Measurements from ENCODE around the gene ABHD4. TPM values are rescaled to one million over a fixed set of nuclear protein-coding genes. Genes with fewer than 3 reads are reported as not detected.

Gene ABHD4
- polyA plus RNA-seq, 2 of the 4 experiments (the other 2 are of a cell fraction), result 58.3 to 70.7 TPM

GRCh38 chr14:22660654-22661053, 62.6 kb downstream of the ABHD4 start:
- no peaks in the 10 kb centered on the region for H3K9me3 ChIP-seq
- POLR2A ChIA-PET, result no interaction called here
- H3K27ac ChIP-seq, result no peak overlapping the region
- ATAC-seq, result no peak
- FAIRE-seq, result no peak
- H3K4me2 ChIP-seq, result no peak overlapping the region
- H3K4me1 ChIP-seq, result peaks cover 15% of the 10 kb centered on the region; the same call in 2 of the 3 replicates
- TF ChIP-seq POLR2A (IDR thresholded peaks at IDR 0.05; ENCODE audit: low read length), result no peak
- TF ChIP-seq RFX5 (IDR thresholded peaks at IDR 0.05), result no peak
- no peak for TF ChIP-seq MAZ (IDR thresholded peaks at IDR 0.05; ENCODE audit: borderline replicate concordance, low read depth, low read length)
- TF ChIP-seq TFCP2L1 (CRISPR knock-in tag; IDR thresholded peaks at IDR 0.05), result no peak
- no peak for TF ChIP-seq ELK1 (IDR thresholded peaks at IDR 0.05; ENCODE audit: low read depth, low read length)
- TF ChIP-seq HEYL (CRISPR knock-in tag; IDR thresholded peaks at IDR 0.05), result no peak
- TF ChIP-seq HDAC2 (IDR thresholded peaks at IDR 0.05), result no peak
- no peak for TF ChIP-seq SREBF2 (IDR thresholded peaks at IDR 0.05)
- TF ChIP-seq USF2 (IDR thresholded peaks at IDR 0.05), result no peak
- no peak for TF ChIP-seq PHF8 (IDR thresholded peaks at IDR 0.05; ENCODE audit: borderline replicate concordance, low read depth)
- TF ChIP-seq ZSCAN20 (CRISPR knock-in tag; IDR thresholded peaks at IDR 0.05), result no peak
- no peak for TF ChIP-seq HOXB5 (CRISPR knock-in tag; IDR thresholded peaks at IDR 0.05)
- no peak for TF ChIP-seq JUN (IDR thresholded peaks at IDR 0.05)
- no peak for TF ChIP-seq EHF (CRISPR knock-in tag; IDR thresholded peaks at IDR 0.05)
- no peak for TF ChIP-seq FOSB (CRISPR knock-in tag; IDR thresholded peaks at IDR 0.05)
- no peak for TF ChIP-seq HMGXB4 (CRISPR knock-in tag; IDR thresholded peaks at IDR 0.05; ENCODE audit: borderline replicate concordance)
- TF ChIP-seq JUNB (IDR thresholded peaks at IDR 0.05), result no peak
- TF ChIP-seq CHD4 (IDR thresholded peaks at IDR 0.05; ENCODE audit: borderline replicate concordance), result no peak
- TF ChIP-seq NR3C1 (IDR thresholded peaks at IDR 0.05), result no peak
- no peak for DNase-seq (ENCODE audit: low read depth in 1 of 2, low spot score in 1 of 2)
- 87% methylated on average over 4 of the region's 4 CpGs for WGBS (ENCODE audit: missing lambda C conversion rate)
- CTCF ChIA-PET, result interaction anchor here (0.7 to 5.9 kb wide), 6 partner anchors 17 to 193 kb away, joined by 3 to 69 read pairs (median 21); partner anchors contain the start of gene OR6J1
- no peak overlapping the region for H3K4me3 ChIP-seq

Other genes with a start within 250 kb of the ABHD4 start
- gene DAD1, start 9.1 kb upstream of the ABHD4 start, polyA plus RNA-seq (2011; rRNA removed), result 458 and 474 TPM in 2 replicates
- gene DAD1, start 9.1 kb upstream of the ABHD4 start, polyA plus RNA-seq (2017; fragmentation: RNase III; extraction: RNeasy Plus Mini Kit Qiagen cat#74134 plus additional on column Dnase treatment), result 314 to 317 TPM (median 317 TPM) in 3 replicates
- not detected in 2 replicates for gene OR6J1, start 46.1 kb downstream of the ABHD4 start, polyA plus RNA-seq (2011; rRNA removed)
- gene OR6J1, start 46.1 kb downstream of the ABHD4 start, polyA plus RNA-seq (2017; fragmentation: RNase III; extraction: RNeasy Plus Mini Kit Qiagen cat#74134 plus additional on column Dnase treatment), result not detected in 3 replicates
- 199 and 247 TPM in 2 replicates for gene OXA1L, start 168.4 kb downstream of the ABHD4 start, polyA plus RNA-seq (2011; rRNA removed)
- gene OXA1L, start 168.4 kb downstream of the ABHD4 start, polyA plus RNA-seq (2017; fragmentation: RNase III; extraction: RNeasy Plus Mini Kit Qiagen cat#74134 plus additional on column Dnase treatment), result 126 to 133 TPM (median 132 TPM) in 3 replicates
- gene SLC7A7, start 217.1 kb downstream of the ABHD4 start, polyA plus RNA-seq (2011; rRNA removed), result 86.8 and 104 TPM in 2 replicates
- gene SLC7A7, start 217.1 kb downstream of the ABHD4 start, polyA plus RNA-seq (2017; fragmentation: RNase III; extraction: RNeasy Plus Mini Kit Qiagen cat#74134 plus additional on column Dnase treatment), result 30.1 to 44.2 TPM (median 39.8 TPM) in 3 replicates
- gene MRPL52, start 231.6 kb downstream of the ABHD4 start, polyA plus RNA-seq (2011; rRNA removed), result 113 and 116 TPM in 2 replicates
- 172 to 173 TPM (median 172 TPM) in 3 replicates for gene MRPL52, start 231.6 kb downstream of the ABHD4 start, polyA plus RNA-seq (2017; fragmentation: RNase III; extraction: RNeasy Plus Mini Kit Qiagen cat#74134 plus additional on column Dnase treatment)
- gene MMP14, start 238.3 kb downstream of the ABHD4 start, polyA plus RNA-seq (2011; rRNA removed), result 1.9 and 2.5 TPM in 2 replicates
- gene MMP14, start 238.3 kb downstream of the ABHD4 start, polyA plus RNA-seq (2017; fragmentation: RNase III; extraction: RNeasy Plus Mini Kit Qiagen cat#74134 plus additional on column Dnase treatment), result 1.1 to 2.0 TPM (median 1.5 TPM) in 3 replicates

Measured in A549 (cell line).